Liver (tissue), 9 donors: ENCODE results near the gene AVEN. TPM values are rescaled to one million over a fixed set of nuclear protein-coding genes. Genes with fewer than 3 reads are reported as not detected.

Experiments used
- DNase-seq: peaks from one replicate; pipeline ENCODE4 v3.0.0-alpha.2; 2017; ENCODE audit warnings: low spot score
- H3K27ac ChIP-seq, 2 donors: one replicate each; pipeline ENCODE4 v1.7.0; 2013; ENCODE audit warnings: inconsistent platforms in 2 of 2, low read length in 2 of 2, control low read depth in 1 of 2, low read depth in 1 of 2, mild to moderate bottlenecking in 1 of 2
- H3K27me3 ChIP-seq, 4 donors: one replicate each; pipeline versions ENCODE4 v1.6.1 to v1.7.0; 2013; ENCODE audit warnings: low read length in 3 of 4, inconsistent platforms in 1 of 4, mild to moderate bottlenecking in 1 of 4, moderate library complexity in 1 of 4; ENCODE audit not compliant: control insufficient read depth in 4 of 4, insufficient read depth in 4 of 4
- H3K36me3 ChIP-seq, 4 donors: one replicate each; pipeline versions ENCODE4 v1.6.1 to v1.7.0; 2013; ENCODE audit warnings: low read length in 3 of 4, mild to moderate bottlenecking in 3 of 4, low read depth in 1 of 4, moderate library complexity in 1 of 4; ENCODE audit not compliant: control insufficient read depth in 4 of 4, insufficient read depth in 3 of 4
- H3K4me1 ChIP-seq, 4 donors: one replicate each; pipeline versions ENCODE4 v1.6.1 to v1.7.0; 2013; ENCODE audit warnings: low read length in 3 of 4, mild to moderate bottlenecking in 3 of 4, moderate library complexity in 1 of 4; ENCODE audit not compliant: control insufficient read depth in 4 of 4, insufficient read depth in 4 of 4
- H3K4me3 ChIP-seq, 3 donors: one replicate each; pipeline versions ENCODE4 v1.6.1 to v1.7.0; 2013; ENCODE audit warnings: low read length in 3 of 3, control low read depth in 1 of 3, low read depth in 1 of 3, mild to moderate bottlenecking in 1 of 3
- H3K9ac ChIP-seq, 2 donors: one replicate each; pipeline ENCODE4 v1.7.0; 2013; ENCODE audit warnings: low read length in 2 of 2, mild to moderate bottlenecking in 2 of 2, moderate library complexity in 2 of 2, control low read depth in 1 of 2, low read depth in 1 of 2
- H3K9me3 ChIP-seq, 4 donors: one replicate each; pipeline versions ENCODE4 v1.6.1 to v1.7.0; 2013; ENCODE audit warnings: low read length in 3 of 4; ENCODE audit not compliant: control insufficient read depth in 4 of 4
- ATF3 ChIP-seq: IDR thresholded peaks from 2 replicates; pipeline ENCODE4 v1.6.1; 2016; ENCODE audit warnings: antibody characterized with exemption
- CTCF ChIP-seq: fragments of 150-350 bp; IDR thresholded peaks from 2 replicates; pipeline ENCODE4 v1.5.1; 2017; ENCODE audit warnings: improper control_type of control experiment, low read depth, low read length; ENCODE audit not compliant: missing input control
- EGR1 ChIP-seq, 2 donors: IDR thresholded peaks; 2 replicates each; pipeline ENCODE4 v1.6.1; 2016 to 2018; ENCODE audit warnings: antibody characterized with exemption in 2 of 2, low read depth in 2 of 2
- FOXA1 ChIP-seq: IDR thresholded peaks from 2 replicates; pipeline ENCODE4 v1.6.1; 2016; ENCODE audit warnings: antibody characterized with exemption
- FOXA2 ChIP-seq: IDR thresholded peaks from 2 replicates; pipeline ENCODE4 v1.6.1; 2016; ENCODE audit warnings: antibody characterized with exemption
- GABPA ChIP-seq, 2 donors: IDR thresholded peaks in 1 of 2; conservative IDR thresholded peaks in 1 of 2; 2 replicates each; pipeline ENCODE4 v1.6.1; 2016; ENCODE audit warnings: antibody characterized with exemption in 2 of 2, mild to moderate bottlenecking in 1 of 2, moderate library complexity in 1 of 2
- HNF4A ChIP-seq, 2 donors: conservative IDR thresholded peaks; 2 replicates each; pipeline ENCODE4 v1.6.1; 2016; ENCODE audit warnings: antibody characterized with exemption in 2 of 2, mild to moderate bottlenecking in 2 of 2
- HNF4G ChIP-seq: IDR thresholded peaks from 2 replicates; pipeline ENCODE4 v1.6.1; 2016; ENCODE audit warnings: antibody characterized with exemption
- JUND ChIP-seq, 2 donors: IDR thresholded peaks; 2 replicates each; pipeline ENCODE4 v1.6.1; 2016; ENCODE audit warnings: antibody characterized with exemption in 2 of 2
- MAX ChIP-seq: IDR thresholded peaks from 2 replicates; pipeline ENCODE4 v1.6.1; 2016; ENCODE audit warnings: antibody characterized with exemption
- NR2F2 ChIP-seq: IDR thresholded peaks from 2 replicates; pipeline ENCODE4 v1.6.1; 2016; ENCODE audit warnings: antibody characterized with exemption
- RAD21 ChIP-seq, 2 donors: IDR thresholded peaks; 2 replicates each; pipeline ENCODE4 v1.6.1; 2016; ENCODE audit warnings: antibody characterized with exemption in 2 of 2, mild to moderate bottlenecking in 2 of 2
- REST ChIP-seq: IDR thresholded peaks from 2 replicates; pipeline ENCODE4 v1.6.1; 2016; ENCODE audit warnings: antibody characterized with exemption, mild to moderate bottlenecking
- RXRA ChIP-seq, 2 donors: IDR thresholded peaks; 2 replicates each; pipeline ENCODE4 v1.6.1; 2017 to 2018; ENCODE audit warnings: antibody characterized with exemption in 2 of 2, mild to moderate bottlenecking in 1 of 2
- SP1 ChIP-seq: IDR thresholded peaks from 2 replicates; pipeline ENCODE4 v1.6.1; 2018; ENCODE audit warnings: antibody characterized with exemption, mild to moderate bottlenecking
- TAF1 ChIP-seq: conservative IDR thresholded peaks from 2 replicates; pipeline ENCODE4 v1.6.1; 2016; ENCODE audit warnings: antibody characterized with exemption, mild to moderate bottlenecking
- YY1 ChIP-seq: IDR thresholded peaks from 2 replicates; pipeline ENCODE4 v1.6.1; 2016; ENCODE audit warnings: antibody characterized with exemption, mild to moderate bottlenecking
- WGBS: extraction: QIAGEN DNeasy Blood & Tissue Kit; methylation state at CpG from one replicate; pipeline ENCODE4 v1.1.7; 2013; 5-methylcytosine and 5-hydroxymethylcytosine counted together
- polyA plus RNA-seq, 2 donors: library from polyadenylated mRNA; stranded (reverse) in 1 of 2; unstranded in 1 of 2; fragments of 200-250 nt in 1 of 2; fragments of >200 nt in 1 of 2; fragmentation: Nextera tagmentation in 1 of 2; extraction: Ambion mirVana in 1 of 2; gene quantifications; one replicate each; pipeline versions ENCODE4 v1.2.1 to v1.2.3, GENCODE V29; 2013 to 2015
- total RNA-seq, 2 donors: library from RNA; depleted of rRNA; stranded (reverse); fragments of >200 nt; gene quantifications; one replicate each; pipeline ENCODE4 v1.2.3, GENCODE V29; 2014
- TF ChIP-seq, protein P1 (sequence below): IDR thresholded peaks from 2 replicates; pipeline ENCODE4 v1.6.1; 2016; ENCODE audit warnings: antibody characterized with exemption
- donor health status: healthy.
- donor health status: healthy.
- donor health status: healthy.
- donor health status: healthy.
- donor health status: healthy.

The AVEN gene
- total and polyA plus RNA-seq, 4 donors, result 5.3 to 12.4 (median 7.0) TPM

DNA sequence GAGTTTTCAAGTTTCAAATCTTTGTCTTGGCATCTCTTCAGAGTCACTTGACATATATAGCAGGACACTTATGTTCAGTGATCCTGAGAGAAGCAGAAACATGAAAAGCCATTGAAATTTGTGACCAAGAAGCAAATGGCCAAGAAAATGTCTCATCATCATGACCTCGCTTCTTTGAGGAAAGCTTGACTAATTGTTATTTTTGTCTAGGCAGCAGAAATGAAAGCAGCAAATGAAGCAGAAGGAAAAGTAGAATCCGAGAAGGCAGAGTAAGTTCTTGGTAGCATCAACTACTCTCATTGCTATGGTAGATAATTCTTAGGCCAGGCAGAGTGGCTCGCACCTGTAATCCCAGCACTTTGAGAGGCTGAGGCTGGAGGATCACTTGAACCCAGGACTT, 198.4 kb downstream of the AVEN start (continued):
- TF ChIP-seq CTCF (no peak), MAX (no peak), RAD21 (IDR thresholded peaks at IDR 0.05) (no peak), NR2F2 (no peak), HNF4G (no peak)

- no peak overlapping the region for H3K27ac ChIP-seq
- no peak for DNase-seq
- H3K9ac ChIP-seq, result no peak overlapping the region
- WGBS, result 91% methylated on average over 2 of the region's 2 CpGs
- no peaks in the 10 kb centered on the region for H3K9me3 ChIP-seq
- H3K27me3 ChIP-seq, result no peaks in the 10 kb centered on the region
- H3K4me3 ChIP-seq, result no peak overlapping the region
- no peak for TF ChIP-seq FOXA1
- no peak for TF ChIP-seq GABPA (IDR thresholded peaks at IDR 0.05 in 1 of 2, conservative IDR thresholded peaks at IDR 0.05 in 1 of 2)
- TF ChIP-seq, protein P1, sequence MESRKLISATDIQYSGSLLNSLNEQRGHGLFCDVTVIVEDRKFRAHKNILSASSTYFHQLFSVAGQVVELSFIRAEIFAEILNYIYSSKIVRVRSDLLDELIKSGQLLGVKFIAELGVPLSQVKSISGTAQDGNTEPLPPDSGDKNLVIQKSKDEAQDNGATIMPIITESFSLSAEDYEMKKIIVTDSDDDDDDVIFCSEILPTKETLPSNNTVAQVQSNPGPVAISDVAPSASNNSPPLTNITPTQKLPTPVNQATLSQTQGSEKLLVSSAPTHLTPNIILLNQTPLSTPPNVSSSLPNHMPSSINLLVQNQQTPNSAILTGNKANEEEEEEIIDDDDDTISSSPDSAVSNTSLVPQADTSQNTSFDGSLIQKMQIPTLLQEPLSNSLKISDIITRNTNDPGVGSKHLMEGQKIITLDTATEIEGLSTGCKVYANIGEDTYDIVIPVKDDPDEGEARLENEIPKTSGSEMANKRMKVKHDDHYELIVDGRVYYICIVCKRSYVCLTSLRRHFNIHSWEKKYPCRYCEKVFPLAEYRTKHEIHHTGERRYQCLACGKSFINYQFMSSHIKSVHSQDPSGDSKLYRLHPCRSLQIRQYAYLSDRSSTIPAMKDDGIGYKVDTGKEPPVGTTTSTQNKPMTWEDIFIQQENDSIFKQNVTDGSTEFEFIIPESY, result no peak
- no peaks in the 10 kb centered on the region for H3K36me3 ChIP-seq
- no peaks in the 10 kb centered on the region for H3K4me1 ChIP-seq
These were observed 199.5 kb downstream of the AVEN start for GRCh38 chr15:33839540-33839939.

DNA sequence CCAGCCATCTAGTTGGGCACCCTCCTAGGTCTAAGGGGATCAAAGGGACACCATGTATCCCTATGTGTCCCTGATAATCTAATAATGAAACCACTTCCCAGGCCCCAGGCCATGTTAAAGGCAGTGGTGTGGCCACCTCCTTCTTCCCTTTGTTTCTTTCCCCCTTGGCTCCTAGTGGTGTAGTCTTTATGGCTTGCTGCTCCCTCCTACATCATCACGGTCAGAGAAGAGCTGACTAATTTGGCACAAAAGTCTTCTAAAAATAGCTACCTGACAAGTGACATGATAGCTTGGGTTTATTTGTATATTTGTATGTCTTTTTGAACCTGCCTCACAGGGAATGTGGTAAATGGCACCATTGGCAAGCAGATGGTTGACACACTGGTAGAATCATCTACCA, 201.7 kb downstream of the AVEN start:
- 89% methylated on average over 1 of the region's 1 CpG for WGBS

More for the DNA sequence above, 201.7 kb downstream of the AVEN start:
- Histone ChIP-seq H3K9me3 (no peaks in the 10 kb centered on the region), H3K4me3 (no peak overlapping the region), H3K9ac (no peak overlapping the region), H3K27ac (no peak overlapping the region), H3K4me1 (no peaks in the 10 kb centered on the region), H3K36me3 (no peaks in the 10 kb centered on the region), H3K27me3 (no peaks in the 10 kb centered on the region)
- TF ChIP-seq HNF4G (no peak), SP1 (no peak), REST (no peak), FOXA2 (no peak), YY1 (no peak), NR2F2 (no peak), EGR1 (IDR thresholded peaks at IDR 0.05; ENCODE audit: low read depth in 2 of 2) (no peak), JUND (IDR thresholded peaks at IDR 0.05) (no peak), TAF1 (no peak), ATF3 (no peak), HNF4A (conservative IDR thresholded peaks at IDR 0.05) (no peak), RXRA (IDR thresholded peaks at IDR 0.05) (no peak), GABPA (IDR thresholded peaks at IDR 0.05 in 1 of 2, conservative IDR thresholded peaks at IDR 0.05 in 1 of 2) (no peak), MAX (no peak)
- TF ChIP-seq, protein P1, result no peak
- DNase-seq, result no peak
